Measurements from ENCODE around the gene TNFRSF1B.

TNFRSF1B gene

GRCh38 chr1:12176298-12177118, 9.7 kb downstream of the TNFRSF1B start:
- DNase-seq (ENCODE audit: low spot score): no peak

GRCh38 chr1:12177156-12177998, 10.6 kb downstream of the TNFRSF1B start:
- DNase-seq (ENCODE audit: low spot score): no peak

GRCh38 chr1:12177999-12178441, 11.2 kb downstream of the TNFRSF1B start:
- DNase-seq (ENCODE audit: low spot score): no peak

- DNase-seq (ENCODE audit: low spot score): no peak
Measured at GRCh38 chr1:12178511-12178910, 11.7 kb downstream of the TNFRSF1B start.

GRCh38 chr1:12179111-12179519, 12.3 kb downstream of the TNFRSF1B start:
- no peak for DNase-seq (ENCODE audit: low spot score)

GRCh38 chr1:12179676-12180075, 12.9 kb downstream of the TNFRSF1B start:
- no peak for DNase-seq (ENCODE audit: low spot score)

- DNase-seq (ENCODE audit: low spot score): no peak
Measured at GRCh38 chr1:12180315-12180714, 13.5 kb downstream of the TNFRSF1B start.

GRCh38 chr1:12180903-12181302, 14.1 kb downstream of the TNFRSF1B start:
- no peak for DNase-seq (ENCODE audit: low spot score)

GRCh38 chr1:12181568-12181967, 14.8 kb downstream of the TNFRSF1B start:
- no peak for DNase-seq (ENCODE audit: low spot score)

- DNase-seq (ENCODE audit: low spot score): no peak
Measured at GRCh38 chr1:12182410-12182984, 15.7 kb downstream of the TNFRSF1B start.

GRCh38 chr1:12183095-12183794, 16.5 kb downstream of the TNFRSF1B start:
- DNase-seq (ENCODE audit: low spot score): no peak

GRCh38 chr1:12184008-12184681, 17.4 kb downstream of the TNFRSF1B start:
- peak; percentile 75 for DNase-seq (ENCODE audit: low spot score)

GRCh38 chr1:12185036-12185917, 18.5 kb downstream of the TNFRSF1B start:
- DNase-seq (ENCODE audit: low spot score): no peak

GRCh38 chr1:12185918-12186678, 19.3 kb downstream of the TNFRSF1B start:
- no peak for DNase-seq (ENCODE audit: low spot score)

GRCh38 chr1:12186679-12186985, 19.8 kb downstream of the TNFRSF1B start:
- DNase-seq (ENCODE audit: low spot score): no peak

- DNase-seq (ENCODE audit: low spot score): no peak
Measured at GRCh38 chr1:12188115-12188514, 21.3 kb downstream of the TNFRSF1B start.

GRCh38 chr1:12188657-12189327, 22.0 kb downstream of the TNFRSF1B start:
- DNase-seq (ENCODE audit: low spot score): no peak

- no peak for DNase-seq (ENCODE audit: low spot score)
Measured at GRCh38 chr1:12189328-12189682, 22.5 kb downstream of the TNFRSF1B start.

- DNase-seq (ENCODE audit: low spot score): no peak
Measured at GRCh38 chr1:12191242-12192032, 24.6 kb downstream of the TNFRSF1B start.

All from ecto neural progenitor cell (in vitro differentiated cells).